ENCODE data around the gene PRKAG2. TPM values are rescaled to one million over a fixed set of nuclear protein-coding genes. Genes with fewer than 3 reads are reported as not detected.

PRKAG2 gene
- total and polyA plus RNA-seq, 2 of the 13 experiments (the other 11 are each of a cell fraction or from before 2014, with no cell fraction given): 0.90 to 1.3 TPM

DNA sequence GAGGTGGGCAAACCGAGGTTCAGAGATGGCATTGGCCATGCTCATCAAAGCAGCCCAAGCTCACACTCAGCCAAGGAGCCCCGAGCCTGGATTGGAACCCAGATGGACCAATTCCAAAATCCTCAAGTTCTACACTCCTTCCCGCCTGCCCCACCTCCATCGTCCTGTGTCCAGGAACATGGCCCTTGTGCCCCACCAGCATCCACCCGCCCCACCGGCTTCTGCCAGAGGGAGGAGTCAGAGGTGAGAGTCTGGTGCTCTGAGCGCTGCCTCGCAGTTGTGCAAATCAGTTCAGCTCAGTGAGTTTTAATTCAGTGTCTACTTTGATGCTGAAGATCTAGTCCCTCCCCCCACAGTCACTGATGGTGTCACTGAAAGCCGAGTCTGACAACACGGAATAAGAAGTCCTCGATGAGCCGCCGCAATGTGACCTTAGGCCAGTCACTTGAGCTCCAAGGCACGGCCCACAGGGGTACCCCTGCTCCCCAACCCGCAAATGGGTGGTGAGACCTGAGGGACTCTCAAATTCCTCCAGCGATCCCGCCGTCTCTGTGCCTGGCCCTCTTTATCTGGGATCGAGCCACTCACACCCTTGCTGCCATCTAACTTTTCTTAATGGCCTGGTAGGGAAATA is 26.3 kb downstream of the PRKAG2 start:
- Histone ChIP-seq H3K9ac (ENCODE audit: insufficient read depth, low read depth, low read length) (no peak overlapping the region), H2AFZ (ENCODE audit: low read length) (no peak overlapping the region), H3K79me2 (ENCODE audit: insufficient read depth, low read length) (no peaks in the 10 kb centered on the region), H3K36me3 (replicated peaks in 1 of 2; ENCODE audit: control insufficient read depth in 1 of 2, insufficient read depth in 2 of 2, low read length in 2 of 2) (no peaks in the 10 kb centered on the region), H3K27ac (ENCODE audit: extremely low read length, insufficient read depth, low read length) (no peak overlapping the region), H3K27me3 (ENCODE audit: control insufficient read depth in 1 of 2, insufficient read depth in 2 of 2, low read length in 2 of 2) (peaks cover 2 to 11% of the 10 kb centered on the region in 2 experiments; a peak in 4 of 5 replicates), H3K4me2 (ENCODE audit: low read depth, low read length) (no peak overlapping the region), H3K4me1 (ENCODE audit: insufficient read depth, low read length) (no peaks in the 10 kb centered on the region), H3K4me3 (replicated peaks in 1 of 3; ENCODE audit: insufficient read depth in 1 of 3, low read depth in 2 of 3, low read length in 3 of 3) (no peak overlapping the region), H4K20me1 (ENCODE audit: insufficient read depth, low read length) (no peaks in the 10 kb centered on the region), H3K9me3 (ENCODE audit: low read length) (no peaks in the 10 kb centered on the region)
- no peak for ATAC-seq
- intact Hi-C loops (cut with micrococcal nuclease; ENCODE audit: unreplicated experiment) (no loop called here), in situ Hi-C loops (cut with HindIII; ENCODE audit: extremely low pct_ligation_motif_present, low pct_unique_long_range_greater_than_20kb) (no loop called here)
- no TSS peak for BruUV-seq (replicated peaks)
- ChIA-PET CTCF (ENCODE audit: low intra/inter-chr PET ratio, low total read pairs) (no interaction called here), POLR2A (no interaction called here)
- no peak for DNase-seq (ENCODE audit: low spot score)
- FAIRE-seq: no peak
- WGBS (ENCODE audit: low lambda C conversion rate): 56% methylated on average over 14 of the region's 19 CpGs
- no peak for TF ChIP-seq GABPB1 (CRISPR knock-in tag; IDR thresholded peaks at IDR 0.05)
- no peak for TF ChIP-seq ZNF83 (CRISPR knock-in tag; IDR thresholded peaks at IDR 0.05; ENCODE audit: borderline replicate concordance)
- no peak for TF ChIP-seq CHD4 (IDR thresholded peaks at IDR 0.05; ENCODE audit: borderline replicate concordance, low read length)
- no peak for TF ChIP-seq ZNF841 (CRISPR knock-in tag; IDR thresholded peaks at IDR 0.05; ENCODE audit: borderline replicate concordance)
- TF ChIP-seq ZZZ3 (CRISPR knock-in tag; IDR thresholded peaks at IDR 0.05; ENCODE audit: borderline replicate concordance): no peak
- TF ChIP-seq RFXAP (CRISPR knock-in tag; IDR thresholded peaks at IDR 0.05; ENCODE audit: borderline replicate concordance): no peak
- TF ChIP-seq ARNT (IDR thresholded peaks at IDR 0.05): no peak
- TF ChIP-seq NFRKB (IDR thresholded peaks at IDR 0.05): no peak

DNA sequence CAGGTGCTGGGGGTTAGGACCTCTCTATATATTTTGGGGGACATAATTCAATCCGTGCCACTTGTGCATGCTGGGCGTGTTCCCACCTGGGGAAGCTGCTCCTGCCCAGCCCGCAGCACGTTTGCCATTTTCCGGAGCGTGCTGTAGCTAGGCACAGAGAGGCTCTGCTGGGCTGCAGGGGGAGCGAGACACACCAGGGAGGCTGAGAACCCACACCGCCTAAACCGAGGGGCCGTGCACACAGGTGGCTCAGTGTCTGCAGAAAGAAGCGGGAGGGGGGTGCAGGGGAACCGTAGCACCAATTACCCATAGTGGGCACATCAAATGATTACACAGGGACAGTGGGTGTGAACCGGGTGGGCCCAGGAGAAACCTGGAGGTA is 27.0 kb downstream of the PRKAG2 start:
- Histone ChIP-seq H3K27ac (ENCODE audit: extremely low read length, insufficient read depth, low read length) (no peak overlapping the region), H4K20me1 (ENCODE audit: insufficient read depth, low read length) (no peaks in the 10 kb centered on the region), H3K4me2 (ENCODE audit: low read depth, low read length) (no peak overlapping the region), H3K9me3 (ENCODE audit: low read length) (no peaks in the 10 kb centered on the region), H3K9ac (ENCODE audit: insufficient read depth, low read depth, low read length) (no peak overlapping the region), H3K4me3 (replicated peaks in 1 of 3; ENCODE audit: insufficient read depth in 1 of 3, low read depth in 2 of 3, low read length in 3 of 3) (no peak overlapping the region), H3K79me2 (ENCODE audit: insufficient read depth, low read length) (no peaks in the 10 kb centered on the region), H3K4me1 (ENCODE audit: insufficient read depth, low read length) (peaks cover 4% of the 10 kb centered on the region), H3K36me3 (replicated peaks in 1 of 2; ENCODE audit: control insufficient read depth in 1 of 2, insufficient read depth in 2 of 2, low read length in 2 of 2) (no peaks in the 10 kb centered on the region), H3K27me3 (ENCODE audit: control insufficient read depth in 1 of 2, insufficient read depth in 2 of 2, low read length in 2 of 2) (peaks cover 2 to 11% of the 10 kb centered on the region in 2 experiments; a peak in 4 of 5 replicates), H2AFZ (ENCODE audit: low read length) (no peak overlapping the region)
- CTCF ChIA-PET (ENCODE audit: low intra/inter-chr PET ratio, low total read pairs): no interaction called here
- in situ Hi-C loops (cut with HindIII; ENCODE audit: extremely low pct_ligation_motif_present, low pct_unique_long_range_greater_than_20kb): no loop called here
- POLR2A ChIA-PET: no interaction called here
- DNase-seq (ENCODE audit: low spot score) (no peak), FAIRE-seq (no peak), ATAC-seq (no peak)
- no TSS peak for BruUV-seq (replicated peaks)
- 76% methylated on average over 4 of the region's 13 CpGs for WGBS (ENCODE audit: low lambda C conversion rate)
- intact Hi-C loops (cut with micrococcal nuclease; ENCODE audit: unreplicated experiment): no loop called here
- TF ChIP-seq ZNF10 (CRISPR knock-in tag; IDR thresholded peaks at IDR 0.05; ENCODE audit: borderline replicate concordance, low read depth) (no peak), SOX5 (CRISPR knock-in tag; IDR thresholded peaks at IDR 0.05; ENCODE audit: borderline replicate concordance) (no peak), CHD4 (IDR thresholded peaks at IDR 0.05; ENCODE audit: borderline replicate concordance, low read length) (no peak), ZNF569 (CRISPR knock-in tag; IDR thresholded peaks at IDR 0.05; ENCODE audit: borderline replicate concordance) (no peak), NFKBIZ (CRISPR knock-in tag; IDR thresholded peaks at IDR 0.05) (no peak), ZBTB7B (CRISPR knock-in tag; IDR thresholded peaks at IDR 0.05) (no peak)
- TF ChIP-seq, protein P1, sequence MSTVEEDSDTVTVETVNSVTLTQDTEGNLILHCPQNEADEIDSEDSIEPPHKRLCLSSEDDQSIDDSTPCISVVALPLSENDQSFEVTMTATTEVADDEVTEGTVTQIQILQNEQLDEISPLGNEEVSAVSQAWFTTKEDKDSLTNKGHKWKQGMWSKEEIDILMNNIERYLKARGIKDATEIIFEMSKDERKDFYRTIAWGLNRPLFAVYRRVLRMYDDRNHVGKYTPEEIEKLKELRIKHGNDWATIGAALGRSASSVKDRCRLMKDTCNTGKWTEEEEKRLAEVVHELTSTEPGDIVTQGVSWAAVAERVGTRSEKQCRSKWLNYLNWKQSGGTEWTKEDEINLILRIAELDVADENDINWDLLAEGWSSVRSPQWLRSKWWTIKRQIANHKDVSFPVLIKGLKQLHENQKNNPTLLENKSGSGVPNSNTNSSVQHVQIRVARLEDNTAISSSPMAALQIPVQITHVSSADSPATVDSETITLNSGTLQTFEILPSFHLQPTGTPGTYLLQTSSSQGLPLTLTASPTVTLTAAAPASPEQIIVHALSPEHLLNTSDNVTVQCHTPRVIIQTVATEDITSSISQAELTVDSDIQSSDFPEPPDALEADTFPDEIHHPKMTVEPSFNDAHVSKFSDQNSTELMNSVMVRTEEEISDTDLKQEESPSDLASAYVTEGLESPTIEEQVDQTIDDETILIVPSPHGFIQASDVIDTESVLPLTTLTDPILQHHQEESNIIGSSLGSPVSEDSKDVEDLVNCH (CRISPR knock-in tag; IDR thresholded peaks at IDR 0.05): no peak
- TF ChIP-seq, protein P2, sequence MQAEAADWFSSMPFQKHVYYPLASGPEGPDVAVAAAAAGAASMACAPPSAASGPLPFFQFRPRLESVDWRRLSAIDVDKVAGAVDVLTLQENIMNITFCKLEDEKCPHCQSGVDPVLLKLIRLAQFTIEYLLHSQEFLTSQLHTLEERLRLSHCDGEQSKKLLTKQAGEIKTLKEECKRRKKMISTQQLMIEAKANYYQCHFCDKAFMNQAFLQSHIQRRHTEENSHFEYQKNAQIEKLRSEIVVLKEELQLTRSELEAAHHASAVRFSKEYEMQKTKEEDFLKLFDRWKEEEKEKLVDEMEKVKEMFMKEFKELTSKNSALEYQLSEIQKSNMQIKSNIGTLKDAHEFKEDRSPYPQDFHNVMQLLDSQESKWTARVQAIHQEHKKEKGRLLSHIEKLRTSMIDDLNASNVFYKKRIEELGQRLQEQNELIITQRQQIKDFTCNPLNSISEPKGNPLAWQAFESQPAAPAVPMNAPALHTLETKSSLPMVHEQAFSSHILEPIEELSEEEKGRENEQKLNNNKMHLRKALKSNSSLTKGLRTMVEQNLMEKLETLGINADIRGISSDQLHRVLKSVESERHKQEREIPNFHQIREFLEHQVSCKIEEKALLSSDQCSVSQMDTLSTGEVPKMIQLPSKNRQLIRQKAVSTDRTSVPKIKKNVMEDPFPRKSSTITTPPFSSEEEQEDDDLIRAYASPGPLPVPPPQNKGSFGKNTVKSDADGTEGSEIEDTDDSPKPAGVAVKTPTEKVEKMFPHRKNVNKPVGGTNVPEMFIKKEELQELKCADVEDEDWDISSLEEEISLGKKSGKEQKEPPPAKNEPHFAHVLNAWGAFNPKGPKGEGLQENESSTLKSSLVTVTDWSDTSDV (CRISPR knock-in tag; IDR thresholded peaks at IDR 0.05): no peak
